Activated gamma-delta T cell treated with Interleukin-2 at 50 U/mL for 16 hours (primary cell): ENCODE measurements around the gene TUBE1.
"Not testable (repeated sequence)": the region's sequence is repeated elsewhere in the genome, so short reads cannot be mapped to it uniquely, and the experiment has no call there.

ENCODE experiments used
- DNase-seq: peaks from one replicate; pipeline ENCODE4 v3.0.0-alpha.2; 2020

Gene TUBE1

GRCh38 chr6:112087136-112087911 lies at the start of gene TUBE1, which contains the start of gene FAM229B:
TSS of gene TUBE1 (minus strand) at chr6:112087482. CDS start at chr6:112087434, 48 bp downstream.
TSS of gene FAM229B (plus strand) at chr6:112087591. CDS start at chr6:112099284, 11,693 bp downstream.
- DNase-seq: peak; percentile 86

DNA sequence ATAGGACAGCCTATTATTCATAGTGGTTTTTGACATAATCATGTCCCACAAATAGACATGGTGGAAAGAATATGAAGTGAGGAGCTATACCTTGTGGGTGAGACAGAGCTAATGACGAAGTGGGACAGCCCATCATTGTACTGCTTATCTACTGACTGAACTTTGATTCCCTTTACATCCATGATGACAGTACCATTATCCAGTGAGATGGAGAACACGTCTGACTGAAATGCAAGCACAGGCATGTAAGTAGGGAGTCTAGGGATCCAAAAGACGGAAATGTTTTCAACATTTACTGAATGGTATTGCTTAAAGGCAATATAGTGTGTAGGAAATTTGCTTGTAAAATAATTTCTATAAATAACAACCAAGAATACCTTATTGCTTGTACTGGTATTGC lies 43.6 kb upstream of the TUBE1 start:
- DNase-seq: no peak

DNA sequence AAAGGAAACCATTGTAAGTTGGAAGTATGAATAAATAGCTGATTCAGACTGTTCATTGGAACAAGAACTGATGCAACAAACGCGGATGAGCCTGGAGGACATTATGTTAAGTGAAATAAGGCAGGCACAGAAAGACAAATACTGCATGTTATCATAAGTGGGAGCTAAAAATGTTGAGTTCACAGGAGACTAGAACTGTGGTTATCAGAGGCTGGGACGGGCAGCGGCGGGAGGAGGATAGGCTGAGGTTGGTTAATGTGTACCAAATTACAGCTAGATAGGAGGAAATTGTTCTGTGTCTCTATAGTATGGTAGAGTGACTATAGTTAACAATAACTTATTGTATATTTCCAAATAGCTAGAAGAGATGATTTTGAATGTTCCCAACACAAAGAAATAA lies 40.9 kb upstream of the TUBE1 start:
- no peak for DNase-seq

GRCh38 chr6:112123982-112124381 lies 36.7 kb upstream of the TUBE1 start:
- DNase-seq: no peak

- DNase-seq: no peak
Observed at GRCh38 chr6:112122756-112123155, 35.5 kb upstream of the TUBE1 start.

DNA sequence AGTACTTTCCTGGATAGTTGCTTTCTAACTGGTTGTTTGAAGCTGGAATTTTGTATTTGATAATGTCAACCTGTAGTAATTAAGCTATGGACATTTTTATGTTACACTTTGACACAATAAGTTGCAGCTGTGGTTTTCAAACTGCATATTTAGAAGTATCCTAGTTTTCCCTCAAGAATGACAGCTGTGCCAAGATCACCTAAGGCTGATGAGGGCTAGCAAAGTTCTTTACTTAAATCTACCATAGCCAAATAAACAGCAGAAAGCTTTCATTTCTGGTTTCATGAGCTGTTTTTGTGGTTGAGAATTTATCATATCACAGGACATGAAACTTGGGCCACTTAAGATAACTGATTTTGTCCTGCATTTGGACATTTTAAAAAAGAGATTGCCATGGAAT lies 30.8 kb upstream of the TUBE1 start:
- no peak for DNase-seq

- DNase-seq: no peak
Observed at GRCh38 chr6:112117554-112117953, 30.3 kb upstream of the TUBE1 start.

- DNase-seq: no peak
Observed at GRCh38 chr6:112116221-112116620, 28.9 kb upstream of the TUBE1 start.

GRCh38 chr6:112114577-112115223 lies 27.4 kb upstream of the TUBE1 start:
- no peak for DNase-seq

DNA sequence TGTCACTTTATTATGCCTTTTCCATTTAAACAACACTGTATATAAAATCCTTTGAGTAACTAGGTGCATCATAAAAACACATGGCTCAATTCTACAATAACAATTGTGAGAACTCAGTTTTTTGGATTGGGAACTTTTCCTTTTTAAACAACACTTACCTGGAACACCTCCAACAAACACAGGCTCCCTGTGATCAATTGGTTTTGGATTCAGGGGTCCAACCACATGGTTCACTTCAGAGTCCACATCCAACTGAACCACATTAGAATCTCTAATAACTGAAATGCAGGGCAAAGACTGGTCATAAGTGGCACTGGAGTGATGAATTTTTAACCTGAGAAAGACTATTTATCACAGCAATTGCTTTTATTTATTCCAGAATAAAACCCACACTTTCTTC lies 26.6 kb upstream of the TUBE1 start:
- DNase-seq: no peak

GRCh38 chr6:112113431-112113830 lies 26.1 kb upstream of the TUBE1 start:
- DNase-seq: no peak

GRCh38 chr6:112109262-112109661 lies 22.0 kb upstream of the TUBE1 start:
- no peak for DNase-seq

- no peak for DNase-seq
Observed at GRCh38 chr6:112106562-112106961, 19.3 kb upstream of the TUBE1 start.

GRCh38 chr6:112106026-112106425 lies 18.7 kb upstream of the TUBE1 start:
- not testable (repeated sequence) for DNase-seq

DNA sequence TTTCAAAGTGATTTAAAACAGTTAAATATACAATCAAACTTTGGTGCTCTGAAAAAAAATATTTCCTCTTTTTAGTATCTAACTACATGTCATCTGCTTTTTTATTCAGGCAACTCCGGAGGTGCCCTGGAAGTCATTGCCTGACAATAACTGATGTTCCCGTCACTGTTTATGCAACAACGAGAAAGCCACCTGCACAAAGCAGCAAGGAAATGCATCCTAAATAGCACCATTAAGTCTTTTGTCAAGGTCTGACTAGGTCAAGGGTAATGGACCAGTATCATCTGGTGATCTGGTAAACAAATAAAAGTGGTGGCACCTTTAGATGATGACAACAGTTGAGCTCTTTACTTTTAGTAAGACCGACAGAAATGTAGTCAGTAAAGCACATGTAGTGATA lies 13.3 kb upstream of the TUBE1 start:
- DNase-seq: no peak

DNA sequence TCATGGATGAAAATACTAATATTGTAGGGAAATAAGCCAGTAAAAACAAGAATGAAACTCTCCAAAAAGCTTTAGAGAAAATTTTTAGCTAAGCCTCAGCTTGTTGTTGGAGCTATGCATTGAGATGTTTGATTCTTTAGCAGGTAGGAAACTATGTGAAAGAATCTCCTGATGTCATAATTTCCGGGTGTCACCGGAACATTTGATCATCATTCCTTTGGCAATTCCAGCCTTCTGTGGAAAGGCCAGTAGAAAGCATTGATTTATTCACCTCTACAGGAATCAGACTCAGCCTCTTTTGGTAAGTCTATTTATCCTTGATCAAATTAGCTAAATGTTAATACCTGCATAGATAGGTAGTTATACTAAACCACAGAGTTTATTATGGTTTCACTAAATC lies 9.6 kb upstream of the TUBE1 start:
- no peak for DNase-seq

DNA sequence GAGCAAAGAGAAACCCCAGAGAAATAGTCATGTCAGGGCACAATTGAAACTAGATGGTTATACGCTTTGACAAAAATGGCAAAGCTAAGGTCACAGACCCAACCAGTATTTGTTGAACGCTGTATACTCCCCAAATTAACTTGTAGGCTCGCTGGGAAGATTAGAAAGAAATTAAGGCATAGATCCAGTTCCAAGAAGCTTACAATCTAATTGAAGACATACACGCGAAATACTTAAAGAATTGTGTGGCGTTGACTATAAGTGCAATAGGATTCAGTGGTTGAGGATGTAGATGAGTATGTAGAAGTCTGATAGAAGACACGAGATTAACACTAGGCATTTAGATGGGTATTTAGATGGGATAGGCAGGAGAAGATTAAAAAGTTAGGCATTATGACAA lies 634 bp upstream of the TUBE1 start:
- no peak for DNase-seq

GRCh38 chr6:112086744-112087135 lies 542 bp downstream of the TUBE1 start:
- DNase-seq: no peak

GRCh38 chr6:112085286-112086065 lies 1.8 kb downstream of the TUBE1 start:
- no peak for DNase-seq

GRCh38 chr6:112081569-112081968 lies 5.7 kb downstream of the TUBE1 start:
- DNase-seq: no peak

DNA sequence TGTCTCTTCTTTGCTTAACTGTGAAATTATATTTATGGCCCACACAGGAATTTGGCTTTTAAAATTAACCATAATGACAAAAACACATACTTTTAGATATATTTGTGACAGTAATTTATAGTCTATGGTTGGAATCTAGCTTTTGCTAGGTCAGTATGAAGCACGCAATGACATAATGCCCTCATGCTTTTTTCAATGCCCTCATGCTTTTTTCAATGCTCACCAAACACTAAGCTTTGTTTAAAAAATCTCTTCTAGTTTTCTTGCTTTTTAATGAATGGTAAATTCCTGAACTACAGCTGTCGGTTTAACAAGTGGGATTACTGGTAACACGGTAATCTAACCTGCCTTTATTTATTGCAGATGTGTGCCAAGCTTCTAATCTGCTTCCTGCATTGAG lies 20.7 kb downstream of the TUBE1 start:
- no peak for DNase-seq

DNA sequence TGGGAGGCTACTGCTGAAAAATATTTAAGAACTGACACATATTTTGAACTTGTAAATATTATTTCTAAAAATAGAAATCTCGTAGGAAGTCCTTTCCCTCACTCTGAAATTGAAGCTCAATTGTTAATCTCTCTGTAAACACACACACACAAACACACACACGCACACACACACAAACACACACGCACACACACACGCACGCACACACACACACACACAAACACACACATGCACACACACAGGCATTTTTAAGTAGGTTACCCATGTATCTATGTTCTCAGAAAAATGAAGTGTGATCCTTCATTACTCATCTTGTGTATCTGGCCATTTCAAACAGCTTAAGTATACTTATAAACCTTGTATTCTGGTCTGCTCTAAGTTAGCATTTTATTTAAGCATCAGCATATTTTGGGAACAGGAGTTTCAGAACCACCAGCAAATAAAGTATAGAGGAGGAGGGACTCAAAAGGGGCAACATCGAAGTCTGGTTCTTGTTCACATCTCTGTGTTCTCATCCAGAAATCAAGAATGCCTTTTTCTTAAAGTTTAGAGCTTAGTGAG lies 21.8 kb downstream of the TUBE1 start:
- no peak for DNase-seq

GRCh38 chr6:112062966-112063365 lies 24.3 kb downstream of the TUBE1 start:
- DNase-seq: no peak
